Skeletal muscle tissue (tissue), 4 donors: ENCODE data around the gene CD300A. TPM values are rescaled to one million over a fixed set of nuclear protein-coding genes. Genes with fewer than 3 reads are reported as not detected.

ENCODE experiments used
- H3K27ac ChIP-seq: one replicate; pipeline ENCODE4 v1.7.0; 2013; ENCODE audit warnings: mild to moderate bottlenecking, low read depth, low read length, inconsistent platforms
- H3K27me3 ChIP-seq, 3 donors: one replicate each; pipeline ENCODE4 v1.7.0; 2013; ENCODE audit warnings: low read length in 3 of 3; ENCODE audit not compliant: control insufficient read depth in 3 of 3, insufficient read depth in 3 of 3
- H3K36me3 ChIP-seq, 3 donors: one replicate each; pipeline ENCODE4 v1.7.0; 2013; ENCODE audit warnings: low read length in 3 of 3; ENCODE audit not compliant: control insufficient read depth in 3 of 3, insufficient read depth in 3 of 3
- H3K4me1 ChIP-seq, 3 donors: one replicate each; pipeline ENCODE4 v1.7.0; 2013; ENCODE audit warnings: low read length in 3 of 3, mild to moderate bottlenecking in 3 of 3; ENCODE audit not compliant: control insufficient read depth in 3 of 3, insufficient read depth in 3 of 3
- H3K4me3 ChIP-seq, 3 donors: one replicate each; pipeline ENCODE4 v1.7.0; 2013; ENCODE audit warnings: low read length in 3 of 3
- H3K9ac ChIP-seq, 3 donors: one replicate each; pipeline ENCODE4 v1.7.0; 2013; ENCODE audit warnings: low read length in 3 of 3, mild to moderate bottlenecking in 3 of 3, moderate library complexity in 2 of 3, low read depth in 1 of 3
- H3K9me3 ChIP-seq, 3 donors: one replicate each; pipeline ENCODE4 v1.7.0; 2013; ENCODE audit warnings: low read length in 3 of 3; ENCODE audit not compliant: control insufficient read depth in 3 of 3
- total RNA-seq: library from RNA; depleted of rRNA; stranded (reverse); fragments of >200 nt; gene quantifications from one replicate; pipeline ENCODE4 v1.2.3, GENCODE V29; 2014
- donor health status: Osteomylitis.

Gene CD300A
- total RNA-seq, 1 donor from 2014 or later, result 1.0 TPM

- no peaks in the 10 kb centered on the region for H3K36me3 ChIP-seq
- peak overlapping the region; percentile 97 for H3K27ac ChIP-seq
- H3K9ac ChIP-seq, result peak overlapping the region; percentile 72 to 92 (median 75)
- H3K4me1 ChIP-seq, result peaks cover 58 to 77% (median 74%) of the 10 kb centered on the region in 3 donors
- H3K27me3 ChIP-seq, result no peaks in the 10 kb centered on the region
- H3K9me3 ChIP-seq, result no peaks in the 10 kb centered on the region
- peak overlapping the region; percentile 56 to 72 (median 61) for H3K4me3 ChIP-seq
Observed at GRCh38 chr17:74452841-74453661, 13.4 kb upstream of the CD300A start.

GRCh38 chr17:74453665-74454196, 12.7 kb upstream of the CD300A start:
- H3K4me1 ChIP-seq, result peaks cover 56 to 73% (median 70%) of the 10 kb centered on the region in 3 donors
- H3K9ac ChIP-seq, result peak overlapping the region; percentile 72 to 92 (median 75)
- H3K9me3 ChIP-seq, result no peaks in the 10 kb centered on the region
- peak overlapping the region; percentile 97 for H3K27ac ChIP-seq
- no peaks in the 10 kb centered on the region for H3K36me3 ChIP-seq
- peak overlapping the region; percentile 56 to 72 (median 61) for H3K4me3 ChIP-seq
- no peaks in the 10 kb centered on the region for H3K27me3 ChIP-seq

GRCh38 chr17:74454197-74455024, 12.0 kb upstream of the CD300A start:
- no peaks in the 10 kb centered on the region for H3K9me3 ChIP-seq
- peak overlapping the region; percentile 96 for H3K27ac ChIP-seq
- H3K4me3 ChIP-seq, result peak overlapping the region; percentile 56 to 73 (median 63)
- no peaks in the 10 kb centered on the region for H3K36me3 ChIP-seq
- no peaks in the 10 kb centered on the region for H3K27me3 ChIP-seq
- peak overlapping the region; percentile 87 to 96 (median 89) for H3K9ac ChIP-seq
- peaks cover 51 to 66% (median 65%) of the 10 kb centered on the region in 3 donors for H3K4me1 ChIP-seq

- peak overlapping the region; percentile 87 to 96 (median 89) for H3K9ac ChIP-seq
- peaks cover 44 to 59% (median 58%) of the 10 kb centered on the region in 3 donors for H3K4me1 ChIP-seq
- no peaks in the 10 kb centered on the region for H3K9me3 ChIP-seq
- peak overlapping the region in 2 of 3 donors; percentile 63 to 73 for H3K4me3 ChIP-seq
- no peaks in the 10 kb centered on the region for H3K27me3 ChIP-seq
- no peaks in the 10 kb centered on the region for H3K36me3 ChIP-seq
- peak overlapping the region; percentile 96 for H3K27ac ChIP-seq
Observed at GRCh38 chr17:74455025-74455545, 11.3 kb upstream of the CD300A start.

GRCh38 chr17:74455821-74456220, 10.6 kb upstream of the CD300A start:
- peaks cover 37 to 52% (median 52%) of the 10 kb centered on the region in 3 donors for H3K4me1 ChIP-seq
- H3K27ac ChIP-seq, result peak overlapping the region; percentile 9

GRCh38 chr17:74457146-74457819, 9.2 kb upstream of the CD300A start:
- no peaks in the 10 kb centered on the region for H3K9me3 ChIP-seq
- H3K27ac ChIP-seq, result peak overlapping the region; percentile 59
- no peaks in the 10 kb centered on the region for H3K27me3 ChIP-seq
- H3K36me3 ChIP-seq, result no peaks in the 10 kb centered on the region
- H3K4me1 ChIP-seq, result peaks cover 35 to 41% (median 40%) of the 10 kb centered on the region in 3 donors
- peak overlapping the region in 2 of 3 donors; percentile 39 to 47 for H3K4me3 ChIP-seq
- H3K9ac ChIP-seq, result peak overlapping the region; percentile 33 to 61 (median 61)

More at GRCh38 chr17:74455821-74456220, 10.6 kb upstream of the CD300A start:
- H3K27me3 ChIP-seq, result no peaks in the 10 kb centered on the region
- H3K36me3 ChIP-seq, result no peaks in the 10 kb centered on the region
- H3K4me3 ChIP-seq, result no peak overlapping the region
- H3K9ac ChIP-seq, result no peak overlapping the region
- no peaks in the 10 kb centered on the region for H3K9me3 ChIP-seq

GRCh38 chr17:74457820-74458166, 8.6 kb upstream of the CD300A start:
- H3K4me1 ChIP-seq, result peaks cover 30 to 38% (median 35%) of the 10 kb centered on the region in 3 donors
- H3K9me3 ChIP-seq, result no peaks in the 10 kb centered on the region
- H3K27me3 ChIP-seq, result no peaks in the 10 kb centered on the region
- H3K27ac ChIP-seq, result no peak overlapping the region
- H3K4me3 ChIP-seq, result no peak overlapping the region
- peak overlapping the region in 1 of 3 donors; percentile 61 for H3K9ac ChIP-seq
- no peaks in the 10 kb centered on the region for H3K36me3 ChIP-seq

- H3K27me3 ChIP-seq, result no peaks in the 10 kb centered on the region
- H3K9ac ChIP-seq, result no peak overlapping the region
- no peak overlapping the region for H3K4me3 ChIP-seq
- H3K9me3 ChIP-seq, result no peaks in the 10 kb centered on the region
- H3K36me3 ChIP-seq, result no peaks in the 10 kb centered on the region
- peaks cover 20 to 33% (median 31%) of the 10 kb centered on the region in 3 donors for H3K4me1 ChIP-seq
- H3K27ac ChIP-seq, result no peak overlapping the region
Observed at GRCh38 chr17:74458835-74459234, 7.6 kb upstream of the CD300A start.

GRCh38 chr17:74459622-74460021, 6.8 kb upstream of the CD300A start:
- Histone ChIP-seq H3K9me3 (no peaks in the 10 kb centered on the region), H3K27me3 (no peaks in the 10 kb centered on the region), H3K4me1 (peaks cover 15 to 27% (median 26%) of the 10 kb centered on the region in 3 donors), H3K27ac (no peak overlapping the region), H3K36me3 (no peaks in the 10 kb centered on the region), H3K9ac (no peak overlapping the region), H3K4me3 (no peak overlapping the region)
